CD4-positive, alpha-beta T cell treated with Interleukin-4 for 1 hour (primary cell): ENCODE measurements around the gene C12orf60.

ENCODE experiments used
- DNase-seq, 2 donors: peaks; one replicate each; pipeline ENCODE4 v3.0.0-alpha.2; 2020 to 2022

The C12orf60 gene

DNA sequence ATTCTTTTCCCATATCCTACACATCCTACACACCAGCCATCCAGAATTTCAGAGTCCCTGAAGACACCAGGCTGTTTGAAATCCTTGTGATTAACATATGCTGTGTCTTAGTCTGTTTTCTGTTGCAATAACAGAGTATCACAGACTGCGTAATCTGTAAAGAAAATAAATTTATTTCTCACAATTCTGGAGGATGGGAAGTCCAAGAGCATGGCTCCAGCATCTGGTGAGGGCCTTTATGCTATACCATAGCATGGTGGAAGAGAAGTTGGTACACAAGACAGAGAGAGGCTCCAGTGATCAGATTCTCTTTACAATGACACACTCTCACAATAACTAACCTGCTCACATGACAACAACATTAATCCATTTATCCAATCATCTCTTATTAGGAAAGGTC is 35.8 kb downstream of the C12orf60 start:
- DNase-seq: no peak

DNA sequence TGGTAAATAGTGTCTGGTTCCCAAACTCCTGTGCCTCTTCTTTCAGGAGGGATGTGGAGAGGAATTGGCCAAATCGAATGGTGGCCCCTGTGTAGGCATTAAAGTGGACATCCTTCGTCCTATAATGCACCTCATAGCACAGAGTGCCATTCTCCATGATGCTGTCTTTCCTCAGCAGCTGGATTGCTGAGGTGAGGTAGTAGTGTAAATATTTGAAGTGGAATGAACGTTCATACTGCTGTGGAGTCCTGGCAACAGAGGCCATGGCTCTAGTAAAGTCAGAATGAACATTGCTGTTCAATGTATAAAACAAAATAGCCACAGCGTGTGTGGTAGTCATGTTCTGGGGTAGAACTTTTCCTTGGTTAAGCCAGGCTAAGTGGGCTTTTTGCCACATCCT is 37.1 kb downstream of the C12orf60 start:
- DNase-seq: no peak

DNA sequence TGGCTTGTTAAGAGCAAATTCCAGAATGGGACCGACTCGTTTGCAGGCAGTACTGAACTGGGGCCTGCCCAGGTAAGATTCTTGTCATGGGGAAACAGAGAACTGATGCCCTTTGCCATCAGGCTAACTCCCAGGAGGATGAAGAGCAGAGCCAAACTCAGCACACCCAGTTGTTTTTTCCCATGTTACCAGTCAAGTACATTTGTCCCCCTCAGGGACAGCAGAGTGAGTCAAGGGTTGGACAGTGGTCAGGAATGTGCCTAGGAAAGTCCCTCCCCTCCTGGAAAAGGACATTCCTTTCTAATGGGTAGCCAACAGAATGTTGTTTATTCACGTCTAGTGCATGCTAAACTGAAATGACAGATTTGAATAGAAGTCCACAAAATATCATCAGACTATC is 38.3 kb downstream of the C12orf60 start:
- DNase-seq: no peak

- DNase-seq: no peak
These were observed 38.8 kb downstream of the C12orf60 start for GRCh38 chr12:14842315-14842714.

GRCh38 chr12:14843425-14843887 is 40.0 kb downstream of the C12orf60 start, which contains the start of gene ART4:
TSS of gene ART4 (minus strand) at chr12:14843526. CDS start at chr12:14843113, 413 bp downstream.
- DNase-seq: no peak

DNA sequence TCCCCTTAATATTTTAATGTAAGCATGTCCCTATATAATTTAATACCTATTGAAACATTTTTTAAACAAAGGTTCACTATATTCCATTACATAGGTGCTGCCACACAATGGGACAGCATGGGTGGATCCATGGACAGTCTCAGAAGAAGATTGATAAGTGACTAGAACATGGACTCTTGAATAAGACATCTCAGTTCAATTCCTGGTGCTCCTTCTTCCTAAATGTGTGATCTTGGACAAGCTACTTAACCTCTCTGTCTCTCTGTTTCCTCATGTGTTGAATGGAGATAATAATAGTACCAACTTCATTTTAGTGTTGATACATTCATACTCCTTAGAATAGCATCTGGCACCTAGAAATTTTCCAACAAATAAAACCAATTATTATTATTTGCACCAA is 40.9 kb downstream of the C12orf60 start:
- no peak for DNase-seq

- peak; percentile 47 to 73 for DNase-seq
These were observed 41.9 kb downstream of the C12orf60 start for GRCh38 chr12:14845350-14845750.

GRCh38 chr12:14846042-14846587 is 42.6 kb downstream of the C12orf60 start:
- DNase-seq: no peak

GRCh38 chr12:14846876-14847580 is 43.6 kb downstream of the C12orf60 start:
- no peak for DNase-seq

DNA sequence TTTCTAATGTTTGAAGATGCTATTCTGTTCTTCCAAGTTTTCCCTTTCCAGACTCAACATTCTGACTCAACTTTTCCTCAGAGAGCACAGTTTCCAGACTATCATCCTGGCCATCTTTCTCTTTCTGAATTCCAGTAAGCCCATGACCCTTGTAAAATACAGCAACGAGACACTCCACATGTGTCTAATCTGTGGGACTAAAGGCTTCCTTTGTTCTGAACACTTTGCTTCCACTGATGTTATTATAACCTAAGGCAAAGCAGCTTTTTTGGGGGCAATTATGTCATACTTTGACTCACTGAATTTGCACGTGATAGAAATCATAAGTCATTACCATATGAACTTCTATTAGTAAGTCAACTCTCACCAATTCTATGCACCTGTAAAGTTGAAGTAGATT is 46.2 kb downstream of the C12orf60 start:
- DNase-seq: no peak

GRCh38 chr12:14850929-14851663 is 47.6 kb downstream of the C12orf60 start:
- DNase-seq: no peak

GRCh38 chr12:14852880-14853279 is 49.4 kb downstream of the C12orf60 start:
- no peak for DNase-seq

DNA sequence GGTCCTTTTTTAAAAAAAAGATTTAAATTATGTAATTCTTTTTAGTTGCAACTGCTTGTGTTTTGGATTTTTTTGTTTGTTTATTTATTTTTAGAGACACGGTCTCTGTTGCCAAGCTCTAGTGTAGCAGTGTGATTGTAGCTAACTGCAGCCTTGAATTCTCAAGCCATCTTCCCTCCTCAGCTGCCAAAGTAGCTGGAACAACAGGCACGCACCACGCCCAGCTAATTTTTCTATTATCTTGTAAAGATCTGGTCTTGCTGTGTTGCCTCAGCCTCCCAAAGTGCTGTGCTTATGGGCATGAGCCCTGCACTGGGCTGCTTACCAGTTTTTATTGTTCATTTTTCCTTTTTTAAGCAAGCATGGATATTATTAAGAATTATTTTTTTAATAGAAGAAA is 50.5 kb downstream of the C12orf60 start:
- DNase-seq: no peak

DNA sequence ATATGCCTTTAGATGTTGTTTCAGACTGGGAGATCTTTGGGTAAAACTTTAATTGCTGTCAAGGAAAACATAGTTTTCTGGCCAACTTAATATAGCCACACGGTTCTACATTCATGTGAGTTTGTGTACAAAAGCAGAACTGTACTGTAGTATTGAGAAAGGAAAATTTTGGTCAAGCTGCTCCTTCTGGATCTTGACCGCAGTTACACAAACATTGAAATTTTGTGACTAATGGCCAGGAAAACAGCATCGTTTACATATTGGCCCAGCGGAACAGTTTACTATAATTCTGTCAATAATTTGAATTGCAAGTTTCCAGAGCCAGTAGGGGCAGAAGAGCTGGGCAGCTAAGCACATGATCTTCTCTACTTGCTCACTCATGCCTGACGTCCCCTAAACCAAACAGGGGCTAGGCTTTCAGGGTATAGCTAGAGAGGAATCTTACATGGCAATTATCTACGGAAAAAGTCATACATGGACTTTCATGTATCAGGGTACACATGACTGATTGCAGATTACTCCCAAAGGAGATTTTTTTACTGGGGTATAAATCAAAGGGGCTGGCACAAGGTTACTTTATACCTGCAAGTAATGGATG is 51.2 kb downstream of the C12orf60 start:
- no peak for DNase-seq

DNA sequence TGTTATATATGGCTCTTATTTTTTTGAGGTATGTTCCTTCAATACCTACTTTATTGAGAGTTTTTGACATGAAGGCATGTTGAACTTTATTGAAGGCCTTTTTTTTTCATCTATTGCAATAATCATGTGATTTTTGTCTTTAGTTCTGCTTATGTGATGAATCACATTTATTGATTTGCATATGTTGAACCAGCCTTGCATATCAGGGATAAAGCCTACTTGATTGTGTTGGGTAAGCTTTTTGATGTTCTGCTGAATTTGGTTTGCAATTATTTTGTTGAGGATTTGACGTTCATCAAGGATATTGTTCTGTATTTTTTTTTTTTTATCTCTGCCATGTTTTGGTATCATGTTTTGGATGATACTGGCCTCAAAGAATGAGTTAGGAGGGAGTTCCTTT is 55.0 kb downstream of the C12orf60 start:
- DNase-seq: no peak

- no peak for DNase-seq
These were observed 57.0 kb downstream of the C12orf60 start for GRCh38 chr12:14860490-14860889.

GRCh38 chr12:14868916-14869506 is 65.5 kb downstream of the C12orf60 start:
- no peak for DNase-seq

DNA sequence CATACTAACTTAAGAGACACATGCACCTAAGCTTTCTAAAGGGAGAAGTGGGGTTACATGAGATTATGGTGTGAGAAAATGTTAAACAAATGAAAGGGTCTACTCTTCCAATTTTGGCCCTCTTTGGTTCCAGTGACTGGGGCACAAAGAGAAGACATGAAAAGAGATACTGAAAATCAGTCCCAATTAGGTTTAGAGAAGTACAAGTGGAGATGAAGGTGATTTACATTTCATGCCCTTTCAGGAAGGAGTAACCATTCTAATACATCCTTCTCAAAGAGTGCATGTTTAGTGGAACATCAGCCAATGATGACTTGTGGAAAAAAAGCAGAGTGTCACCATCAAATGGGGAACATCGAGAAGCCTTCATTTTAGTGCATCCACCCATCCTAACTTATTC is 67.8 kb downstream of the C12orf60 start:
- DNase-seq: no peak

DNA sequence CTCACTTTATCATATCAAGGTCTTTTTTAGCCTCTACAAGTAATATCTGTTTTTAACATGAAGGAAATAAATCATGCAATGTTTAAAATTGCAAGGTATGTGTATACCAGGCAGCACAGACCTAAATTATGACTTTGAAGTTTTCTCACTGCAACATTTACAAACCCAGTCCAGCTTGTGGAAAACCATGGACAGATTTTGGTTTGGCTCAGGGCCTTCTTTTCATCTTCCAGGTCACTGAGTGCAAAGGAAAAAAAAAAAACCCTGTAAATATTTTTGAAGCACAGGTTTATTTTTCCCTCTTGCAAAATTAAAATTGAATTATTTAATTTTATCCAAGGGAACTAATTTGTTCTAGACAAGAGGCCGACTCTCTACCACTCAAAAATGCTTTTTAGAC is 68.4 kb downstream of the C12orf60 start:
- no peak for DNase-seq

GRCh38 chr12:14873440-14874185 is 70.1 kb downstream of the C12orf60 start:
- DNase-seq: no peak
